Esophagus muscularis mucosa (tissue), 4 donors: Measurements from ENCODE around the gene HPS3. TPM values are rescaled to one million over a fixed set of nuclear protein-coding genes. Genes with fewer than 3 reads are reported as not detected.

ENCODE experiments used
- DNase-seq: peaks from one replicate; pipeline ENCODE4 v3.0.0-alpha.2; 2017; ENCODE audit errors: extremely low spot score
- H3K27ac ChIP-seq, 4 donors: fragments of 200-600 bp; sonication (generic); replicated peaks in 1 of 4; 1 replicate in 3 of 4; 2 replicates in 1 of 4; pipeline ENCODE4 v1.5.1; 2016 to 2019; ENCODE audit warnings: mild to moderate bottlenecking in 1 of 4
- H3K27me3 ChIP-seq, 4 donors: fragments of 200-600 bp; sonication (generic); one replicate each; pipeline versions ENCODE4 v1.5.1 to v1.6.0; 2016 to 2019
- H3K36me3 ChIP-seq, 4 donors: fragments of 200-600 bp; sonication (generic); one replicate each; pipeline ENCODE4 v1.5.1; 2016 to 2019
- H3K4me1 ChIP-seq, 4 donors: fragments of 200-600 bp; sonication (generic); one replicate each; pipeline ENCODE4 v1.5.1; 2016 to 2019
- H3K4me3 ChIP-seq, 4 donors: fragments of 200-600 bp; sonication (generic); 1 replicate in 2 of 4; 2 replicates in 2 of 4; pipeline ENCODE4 v1.5.1; 2016 to 2019; ENCODE audit warnings: mild to moderate bottlenecking in 4 of 4, moderate library complexity in 1 of 4
- H3K9me3 ChIP-seq, 4 donors: fragments of 200-600 bp; sonication (generic); 1 replicate in 3 of 4; 2 replicates in 1 of 4; pipeline ENCODE4 v1.5.1; 2016 to 2019
- EP300 ChIP-seq: sonication (generic); formaldehyde crosslinking; IDR thresholded peaks from one replicate; pipeline ENCODE4 v1.6.1; 2017; ENCODE audit warnings: antibody characterized with exemption
- POLR2A ChIP-seq: fragments of 450-650 bp; IDR thresholded peaks from one replicate; pipeline ENCODE4 v1.6.1; 2017; ENCODE audit warnings: antibody characterized with exemption, moderate library complexity, mild to moderate bottlenecking, low read depth
- POLR2AphosphoS5 ChIP-seq, 2 donors: sonication (generic); formaldehyde crosslinking; IDR thresholded peaks; one replicate each; pipeline ENCODE4 v1.6.1; 2017; ENCODE audit warnings: antibody characterized with exemption in 2 of 2
- WGBS: methylation state at CpG from one replicate; pipeline ENCODE4 v1.1.5; 2018; 5-methylcytosine and 5-hydroxymethylcytosine counted together
- intact Hi-C: fragments of 100-400 bp; cut with DNase I; formaldehyde crosslinking; loops from one replicate; pipeline ENCODE4 v1.15.1; 2023
- total RNA-seq, 4 donors: library from RNA; depleted of rRNA; stranded (reverse); fragments of >200 nt; gene quantifications; one replicate each; pipeline versions ENCODE4 v1.1.0 to v1.2.1, GENCODE V29; 2016
- TF ChIP-seq, protein P1 (sequence below), 3 experiments: fragments of 200-600 bp in 2 of 3; fragments of 450-650 bp in 1 of 3; sonication (generic) in 2 of 3; IDR thresholded peaks; one replicate each; pipeline ENCODE4 v1.5.1; 2017 to 2019; ENCODE audit warnings: antibody characterized with exemption in 3 of 3, mild to moderate bottlenecking in 2 of 3, moderate library complexity in 1 of 3

The HPS3 gene
- total RNA-seq, 4 donors from 2014 or later: 10.6 to 15.9 (median 12.4) TPM

DNA sequence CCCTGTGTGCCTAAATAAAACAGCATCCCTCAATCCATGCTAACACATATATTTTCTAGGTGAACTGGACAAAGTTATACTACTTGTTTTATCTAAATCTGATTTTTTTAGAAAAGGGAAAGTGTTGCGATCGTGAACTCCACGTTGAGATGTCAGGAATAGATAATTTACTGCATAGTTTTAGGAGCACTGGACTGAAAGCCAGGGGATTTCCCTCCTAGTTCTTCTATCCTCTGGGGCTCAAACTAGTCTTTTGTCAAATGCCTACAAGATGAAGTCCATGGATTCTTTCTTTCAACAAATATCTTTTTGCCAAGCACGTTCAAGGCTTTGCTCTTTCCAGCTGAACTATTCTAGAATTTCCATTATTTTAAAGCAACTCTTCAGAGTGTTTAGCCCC, 617 bp upstream of the HPS3 start:
- Histone ChIP-seq H3K4me3 (peak overlapping the region; percentile 78 to 98 (median 84)), H3K4me1 (peaks cover 20 to 37% (median 33%) of the 10 kb centered on the region in 4 donors), H3K9me3 (no peaks in the 10 kb centered on the region), H3K36me3 (no peaks in the 10 kb centered on the region), H3K27ac (peak overlapping the region; percentile 83 to 88 (median 86)), H3K27me3 (no peaks in the 10 kb centered on the region)
- TF ChIP-seq POLR2A (no peak), EP300 (no peak), POLR2AphosphoS5 (IDR thresholded peaks at IDR 0.05) (no peak)
- TF ChIP-seq, protein P1, sequence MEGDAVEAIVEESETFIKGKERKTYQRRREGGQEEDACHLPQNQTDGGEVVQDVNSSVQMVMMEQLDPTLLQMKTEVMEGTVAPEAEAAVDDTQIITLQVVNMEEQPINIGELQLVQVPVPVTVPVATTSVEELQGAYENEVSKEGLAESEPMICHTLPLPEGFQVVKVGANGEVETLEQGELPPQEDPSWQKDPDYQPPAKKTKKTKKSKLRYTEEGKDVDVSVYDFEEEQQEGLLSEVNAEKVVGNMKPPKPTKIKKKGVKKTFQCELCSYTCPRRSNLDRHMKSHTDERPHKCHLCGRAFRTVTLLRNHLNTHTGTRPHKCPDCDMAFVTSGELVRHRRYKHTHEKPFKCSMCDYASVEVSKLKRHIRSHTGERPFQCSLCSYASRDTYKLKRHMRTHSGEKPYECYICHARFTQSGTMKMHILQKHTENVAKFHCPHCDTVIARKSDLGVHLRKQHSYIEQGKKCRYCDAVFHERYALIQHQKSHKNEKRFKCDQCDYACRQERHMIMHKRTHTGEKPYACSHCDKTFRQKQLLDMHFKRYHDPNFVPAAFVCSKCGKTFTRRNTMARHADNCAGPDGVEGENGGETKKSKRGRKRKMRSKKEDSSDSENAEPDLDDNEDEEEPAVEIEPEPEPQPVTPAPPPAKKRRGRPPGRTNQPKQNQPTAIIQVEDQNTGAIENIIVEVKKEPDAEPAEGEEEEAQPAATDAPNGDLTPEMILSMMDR (IDR thresholded peaks at IDR 0.05): no peak
- no peak for DNase-seq
- WGBS: 2% methylated on average over 4 of the region's 4 CpGs
- intact Hi-C loops: loop anchor here (5.0 kb wide), 1 partner anchor 258 kb away; no protein-coding TSS in a partner anchor

DNA sequence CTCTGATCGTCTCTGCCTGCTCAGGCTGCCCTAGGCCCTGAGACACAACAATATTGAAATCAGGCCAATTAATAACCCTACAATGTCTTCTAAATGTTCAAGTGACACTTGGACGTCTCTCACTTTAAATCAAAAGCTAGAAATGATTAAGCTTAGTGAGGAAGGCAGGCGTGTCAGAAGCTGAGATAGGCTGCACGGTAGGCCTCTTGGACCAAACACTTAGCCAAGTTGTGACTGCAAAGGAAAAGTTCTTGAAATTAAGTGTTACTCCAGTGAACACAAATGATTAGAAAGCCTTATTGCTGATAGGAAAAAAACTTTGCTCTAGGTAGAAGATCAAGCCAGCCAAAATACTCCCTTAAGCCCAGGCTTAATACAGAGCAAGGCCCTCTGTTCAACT, 2.2 kb downstream of the HPS3 start:
- 75% methylated on average over 4 of the region's 4 CpGs for WGBS
- H3K36me3 ChIP-seq: no peaks in the 10 kb centered on the region
- TF ChIP-seq, protein P1 (IDR thresholded peaks at IDR 0.05): no peak
- TF ChIP-seq POLR2A (no peak), EP300 (no peak), POLR2AphosphoS5 (IDR thresholded peaks at IDR 0.05) (no peak)
- H3K27me3 ChIP-seq: no peaks in the 10 kb centered on the region
- H3K27ac ChIP-seq: peak overlapping the region; percentile 3 to 86 (median 84)
- no peak for DNase-seq
- H3K4me3 ChIP-seq: peak overlapping the region in 1 of 4 donors; percentile 13
- intact Hi-C loops: no loop called here
- no peaks in the 10 kb centered on the region for H3K9me3 ChIP-seq
- peaks cover 20 to 48% (median 45%) of the 10 kb centered on the region in 4 donors for H3K4me1 ChIP-seq

DNA sequence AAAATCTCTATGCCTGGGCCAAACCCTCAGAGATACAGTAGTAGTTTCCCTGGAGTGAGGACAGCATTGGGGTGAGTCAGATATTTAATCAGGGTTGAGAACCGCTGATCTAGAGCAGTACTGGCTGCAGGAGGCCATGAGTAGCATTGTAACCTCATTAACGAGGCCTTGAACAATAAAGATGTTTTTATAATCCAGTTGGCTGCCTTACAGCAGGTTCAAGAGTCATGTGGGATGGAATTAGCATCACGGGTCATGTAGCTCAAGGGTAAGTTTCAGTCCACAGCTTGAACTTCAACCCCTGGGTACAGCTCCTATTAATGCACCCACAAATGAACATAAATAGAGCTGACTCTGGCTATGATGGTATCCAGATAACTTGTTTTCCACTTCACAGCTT, 5.1 kb downstream of the HPS3 start:
- TF ChIP-seq EP300: no peak
- TF ChIP-seq POLR2A: no peak
- H3K27me3 ChIP-seq: no peaks in the 10 kb centered on the region

DNA sequence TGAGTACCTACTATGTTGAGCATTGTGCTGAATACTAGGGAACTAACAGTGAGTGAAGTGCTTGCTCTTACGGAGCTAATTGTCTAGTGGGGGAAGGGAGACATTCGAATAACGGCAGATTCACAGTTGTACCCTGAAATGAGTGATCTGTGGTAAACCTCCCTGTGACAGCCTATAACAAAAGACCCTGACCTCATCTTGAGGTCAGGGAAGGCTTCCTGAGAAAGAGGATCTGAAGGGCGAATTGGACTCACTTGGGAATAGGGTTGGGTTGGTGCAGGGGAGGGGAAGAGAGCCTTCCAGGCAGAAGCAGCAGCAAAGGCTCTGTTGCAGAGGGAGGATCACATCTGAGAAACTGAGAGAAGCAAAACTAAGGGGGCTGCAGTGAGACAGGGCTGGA, 13.2 kb downstream of the HPS3 start:
- no peak for DNase-seq
- Histone ChIP-seq H3K27ac (no peak overlapping the region), H3K4me3 (no peak overlapping the region), H3K4me1 (no peaks in the 10 kb centered on the region), H3K9me3 (no peaks in the 10 kb centered on the region), H3K27me3 (no peaks in the 10 kb centered on the region), H3K36me3 (peaks cover 0 to 38% (median 26%) of the 10 kb centered on the region in 4 donors)
- intact Hi-C loops: no loop called here
- WGBS: 83% methylated on average over 4 of the region's 4 CpGs
- TF ChIP-seq, protein P1 (IDR thresholded peaks at IDR 0.05): no peak
- TF ChIP-seq EP300 (no peak), POLR2A (no peak), POLR2AphosphoS5 (IDR thresholded peaks at IDR 0.05) (no peak)

More for the DNA sequence above, 5.1 kb downstream of the HPS3 start:
- no peaks in the 10 kb centered on the region for H3K36me3 ChIP-seq
- 70% methylated on average over 3 of the region's 3 CpGs for WGBS
- intact Hi-C loops: no loop called here
- H3K9me3 ChIP-seq: no peaks in the 10 kb centered on the region
- DNase-seq: no peak
- H3K27ac ChIP-seq: no peak overlapping the region
- H3K4me1 ChIP-seq: peaks cover 20 to 38% (median 35%) of the 10 kb centered on the region in 4 donors
- H3K4me3 ChIP-seq: no peak overlapping the region

DNA sequence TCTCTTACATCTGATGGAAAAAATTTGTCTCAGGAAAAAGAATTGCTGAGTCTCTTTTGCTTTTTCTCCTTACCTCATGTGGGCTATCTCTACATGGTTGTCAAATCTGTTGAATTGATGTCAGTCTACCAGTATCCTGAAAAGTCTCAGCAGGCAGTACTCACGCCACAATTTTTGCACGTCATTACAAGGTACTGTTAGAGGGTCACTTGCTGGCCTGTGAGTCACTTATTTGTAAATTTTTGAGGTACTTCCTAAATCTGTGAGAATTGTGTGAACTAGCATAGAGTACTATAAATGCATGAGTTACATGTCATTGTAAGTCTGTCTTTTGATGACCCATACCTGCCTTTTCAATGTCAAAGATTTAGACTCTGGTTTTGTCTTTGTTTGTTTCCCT, 15.9 kb downstream of the HPS3 start:
- Histone ChIP-seq H3K4me1 (no peaks in the 10 kb centered on the region), H3K27ac (no peak overlapping the region), H3K36me3 (peaks cover 0 to 51% (median 32%) of the 10 kb centered on the region in 4 donors), H3K4me3 (no peak overlapping the region), H3K9me3 (no peaks in the 10 kb centered on the region), H3K27me3 (no peaks in the 10 kb centered on the region)
- intact Hi-C loops: no loop called here
- WGBS: 80% methylated on average over 2 of the region's 2 CpGs
- DNase-seq: no peak
- TF ChIP-seq EP300: no peak
- TF ChIP-seq POLR2A: no peak
- TF ChIP-seq POLR2AphosphoS5 (IDR thresholded peaks at IDR 0.05): no peak
- TF ChIP-seq, protein P1 (IDR thresholded peaks at IDR 0.05): no peak
